ENCODE measurements around the gene CCDC57. TPM values are rescaled to one million over a fixed set of nuclear protein-coding genes. Genes with fewer than 3 reads are reported as not detected.

Gene CCDC57
- total and polyA plus RNA-seq, 2 of the 4 experiments (the other 2 are of a cell fraction): 7.3 to 31.3 TPM

GRCh38 chr17:82235056-82235774 is 22.6 kb upstream of the CCDC57 start:
- BruUV-seq (replicated peaks): no TSS peak
- TF ChIP-seq CEBPB (IDR thresholded peaks at IDR 0.05; ENCODE audit: low read depth, low read length) (no peak), RFX5 (IDR thresholded peaks at IDR 0.05; ENCODE audit: low read depth, low read length) (no peak), RCOR1 (IDR thresholded peaks at IDR 0.05; ENCODE audit: insufficient replicate concordance, low read length) (no peak), ELK1 (IDR thresholded peaks at IDR 0.05; ENCODE audit: borderline replicate concordance, low read depth, low read length) (no peak), CTCF (conservative IDR thresholded peaks at IDR 0.05; ENCODE audit: low read depth, low read length) (no peak), POLR2A (IDR thresholded peaks at IDR 0.05; ENCODE audit: low read depth, low read length) (no peak), BHLHE40 (IDR thresholded peaks at IDR 0.05; ENCODE audit: low read depth, low read length) (no peak), MXI1 (IDR thresholded peaks at IDR 0.05; ENCODE audit: borderline replicate concordance, low read depth, low read length) (no peak), FOS (IDR thresholded peaks at IDR 0.05; ENCODE audit: low read depth, low read length) (no peak), CHD1 (IDR thresholded peaks at IDR 0.05; ENCODE audit: low read depth, low read length) (no peak), RAD21 (IDR thresholded peaks at IDR 0.05; ENCODE audit: low read length) (no peak), MAZ (IDR thresholded peaks at IDR 0.05; ENCODE audit: borderline replicate concordance, low read depth, low read length) (no peak), SMC3 (IDR thresholded peaks at IDR 0.05; ENCODE audit: low read depth, low read length) (no peak), MAFK (IDR thresholded peaks at IDR 0.05; ENCODE audit: low read depth, low read length) (no peak), NFE2L2 (IDR thresholded peaks at IDR 0.05; ENCODE audit: low read depth, low read length) (no peak)

More at GRCh38 chr17:82235056-82235774, 22.6 kb upstream of the CCDC57 start:
- H4K91ac ChIP-seq (ENCODE audit: insufficient read depth, low read depth, low read length): no peak overlapping the region
- H3K27ac ChIP-seq (ENCODE audit: insufficient read depth, low read length): no peak overlapping the region
- no peak overlapping the region for H2AFZ ChIP-seq (replicated peaks; ENCODE audit: low read length, poor library complexity)
- in situ Hi-C loops (cut with MboI; ENCODE audit: low sequenced_read_pairs): no loop called here
- H4K20me1 ChIP-seq (ENCODE audit: insufficient read depth, low read length): peaks cover 100% of the 10 kb centered on the region
- H3K4me2 ChIP-seq (ENCODE audit: low read depth, low read length): peak overlapping the region; percentile 12; the same call in 1 of the 2 replicates
- H2BK5ac ChIP-seq (ENCODE audit: low read depth, low read length, poor library complexity, severe bottlenecking): no peak overlapping the region
- H3K4me1 ChIP-seq (ENCODE audit: control insufficient read depth, insufficient read depth, low read length): peaks cover 50% of the 10 kb centered on the region
- no peak overlapping the region for H2BK15ac ChIP-seq (ENCODE audit: low read depth, low read length)
- H3K56ac ChIP-seq (ENCODE audit: extremely low read depth, insufficient read depth, low read length): no peak overlapping the region
- H3K14ac ChIP-seq (replicated peaks; ENCODE audit: low read depth, low read length): no peak overlapping the region
- H3K36me3 ChIP-seq (ENCODE audit: control insufficient read depth, insufficient read depth, low read length): peaks cover 60% of the 10 kb centered on the region
- dilution Hi-C loops (cut with HindIII; ENCODE audit: low sequenced_read_pairs, unreplicated experiment): no loop called here
- ATAC-seq (ENCODE audit: low read depth) (no peak), DNase-seq (no peak)
- peak overlapping the region; percentile 12; the same call in 1 of the 2 replicates for H3K9ac ChIP-seq (ENCODE audit: low read depth, low read length)
- H3K9me3 ChIP-seq (ENCODE audit: control insufficient read depth, insufficient read depth, low read length): no peaks in the 10 kb centered on the region
- H2AK5ac ChIP-seq (ENCODE audit: low read depth, low read length): 0 out of 2 replicates have a peak overlapping the region, but pooled peaks have one; percentile 1
- peaks cover 8 to 68% of the 10 kb centered on the region in 2 experiments; a peak in 3 of 4 replicates for H3K79me1 ChIP-seq (ENCODE audit: low read depth in 1 of 2, low read length in 2 of 2)
- peak overlapping the region; percentile 96 for H2AK9ac ChIP-seq (replicated peaks; ENCODE audit: low read depth, low read length, poor library complexity)
- H3K18ac ChIP-seq (ENCODE audit: low read depth, low read length): no peak overlapping the region
- POLR2A ChIA-PET (ENCODE audit: unreplicated experiment): interaction anchor here (0.5 kb wide), 2 partner anchors 14 to 58 kb away, joined by 3 read pairs; no protein-coding TSS in a partner anchor
- H2BK20ac ChIP-seq (ENCODE audit: low read depth, low read length): no peak overlapping the region
- no peak overlapping the region for H2BK120ac ChIP-seq (ENCODE audit: low read depth, low read length)
- H3K23ac ChIP-seq (ENCODE audit: low read depth, low read length): no peak overlapping the region
- intact Hi-C loops (cut with micrococcal nuclease): no loop called here
- no peaks in the 10 kb centered on the region for H3K27me3 ChIP-seq (ENCODE audit: control insufficient read depth, insufficient read depth, low read length)
- CTCF ChIA-PET: no interaction called here
- H3K4ac ChIP-seq (ENCODE audit: low read depth, low read length): no peak overlapping the region
- no peak overlapping the region for H4K5ac ChIP-seq (ENCODE audit: low read depth, low read length)
- WGBS, 2 experiments (ENCODE audit: extremely low coverage in 2 of 2, insufficient read length in 1 of 2): 75% methylated on average over 8 of the region's 19 CpGs; no CpG with 5 or more reads in 1 of the 2 experiments
- 0 out of 4 replicates have a peak overlapping the region, but pooled peaks of 1 of the 2 experiments have one; percentile 3 for H4K8ac ChIP-seq (ENCODE audit: low read depth in 2 of 2, low read length in 2 of 2)
- H3K4me3 ChIP-seq (ENCODE audit: insufficient read depth, low read depth, low read length): no peak overlapping the region
- no peaks in the 10 kb centered on the region for H3K9me1 ChIP-seq (ENCODE audit: insufficient read depth, low read length)

Data from IMR-90 (cell line).